Activated CD4-positive, alpha-beta T cell treated with anti-CD3 and anti-CD28 coated beads, Interleukin-2, amount 50 U/mL, for 1 hour (primary cell): Measurements from ENCODE around the gene POLR3GL.
"Not testable (repeated sequence)": the region's sequence is repeated elsewhere in the genome, so short reads cannot be mapped to it uniquely, and the experiment has no call there.

Experiments used
- DNase-seq: peaks from one replicate; pipeline ENCODE4 v3.0.0-alpha.2; 2020

Gene POLR3GL

DNA sequence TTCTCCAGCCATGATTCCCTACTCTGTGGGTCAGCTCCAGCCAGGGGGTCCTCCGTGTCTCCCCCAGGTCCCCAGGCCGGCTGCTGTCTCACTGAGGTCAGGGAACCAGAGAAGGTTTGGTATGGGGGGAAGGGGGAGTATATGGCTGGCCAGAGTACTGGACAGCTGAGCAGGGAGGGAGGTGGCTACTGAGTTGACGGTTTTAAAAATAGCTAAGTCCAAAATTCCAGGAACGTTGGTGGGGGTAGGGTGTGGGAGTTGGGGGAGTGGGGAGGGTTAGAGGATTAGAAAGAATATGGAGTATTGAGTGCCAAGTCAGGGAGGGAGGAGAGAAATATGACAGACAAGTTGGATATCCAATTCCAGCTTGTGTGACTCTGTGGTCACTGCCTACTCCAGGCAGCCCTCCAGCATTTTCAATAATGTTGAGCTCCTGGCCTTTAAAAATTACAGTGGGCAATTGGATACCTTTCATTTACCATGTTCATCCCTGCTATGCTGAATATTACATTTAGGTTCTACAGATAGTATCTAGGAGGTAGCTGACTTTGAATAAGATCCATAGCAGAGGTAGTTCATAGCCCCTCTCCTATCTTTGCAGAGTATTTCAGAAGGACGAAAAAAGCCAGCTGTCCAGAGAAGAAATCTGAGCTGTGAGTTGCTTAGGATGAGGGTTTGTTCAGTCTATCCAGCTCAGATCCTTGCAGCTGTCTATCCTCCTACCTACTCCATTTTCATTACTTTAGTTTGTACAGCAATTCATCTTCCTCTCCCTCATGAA is 57.3 kb downstream of the POLR3GL start, which contains the start of gene HJV:
Gene HJV (minus strand): TSS at position 114 of the 781 bp plus-strand sequence. CDS start 1,504 bp downstream, outside the sequence.
- no peak for DNase-seq

DNA sequence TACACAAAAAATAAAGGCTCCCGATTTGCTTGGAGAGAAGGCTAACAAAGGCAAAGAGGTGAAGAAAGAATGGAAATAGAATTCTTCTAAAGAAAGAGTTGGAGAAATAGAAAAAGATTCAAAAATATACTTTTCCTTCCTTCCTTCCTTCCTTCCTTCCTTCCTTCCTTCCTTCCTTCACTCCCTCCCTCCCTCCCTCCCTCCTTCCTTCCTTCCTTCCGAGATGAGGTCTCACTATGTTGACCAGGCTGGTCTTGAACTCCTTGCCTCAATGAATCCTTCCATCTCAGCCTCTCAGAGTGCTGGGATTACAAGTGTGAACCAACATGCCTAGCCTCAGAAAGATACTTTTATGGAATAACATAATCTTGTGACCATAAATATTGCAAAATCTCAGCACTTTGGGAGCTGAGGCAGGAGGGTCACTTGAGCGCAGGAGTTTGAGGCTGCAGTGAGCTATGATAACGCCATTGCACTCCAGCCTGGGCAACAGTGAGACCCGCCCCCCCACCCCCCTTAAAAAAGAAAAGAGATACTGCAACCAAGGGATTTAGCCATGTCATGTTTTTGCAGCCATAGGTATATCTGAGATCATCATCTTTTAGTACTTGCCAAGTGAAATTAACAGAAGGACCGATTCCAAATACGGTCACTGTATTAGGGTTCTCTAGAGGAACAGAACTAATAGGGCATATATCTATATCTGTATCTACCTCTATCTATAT is 58.1 kb downstream of the POLR3GL start:
- DNase-seq = no peak

DNA sequence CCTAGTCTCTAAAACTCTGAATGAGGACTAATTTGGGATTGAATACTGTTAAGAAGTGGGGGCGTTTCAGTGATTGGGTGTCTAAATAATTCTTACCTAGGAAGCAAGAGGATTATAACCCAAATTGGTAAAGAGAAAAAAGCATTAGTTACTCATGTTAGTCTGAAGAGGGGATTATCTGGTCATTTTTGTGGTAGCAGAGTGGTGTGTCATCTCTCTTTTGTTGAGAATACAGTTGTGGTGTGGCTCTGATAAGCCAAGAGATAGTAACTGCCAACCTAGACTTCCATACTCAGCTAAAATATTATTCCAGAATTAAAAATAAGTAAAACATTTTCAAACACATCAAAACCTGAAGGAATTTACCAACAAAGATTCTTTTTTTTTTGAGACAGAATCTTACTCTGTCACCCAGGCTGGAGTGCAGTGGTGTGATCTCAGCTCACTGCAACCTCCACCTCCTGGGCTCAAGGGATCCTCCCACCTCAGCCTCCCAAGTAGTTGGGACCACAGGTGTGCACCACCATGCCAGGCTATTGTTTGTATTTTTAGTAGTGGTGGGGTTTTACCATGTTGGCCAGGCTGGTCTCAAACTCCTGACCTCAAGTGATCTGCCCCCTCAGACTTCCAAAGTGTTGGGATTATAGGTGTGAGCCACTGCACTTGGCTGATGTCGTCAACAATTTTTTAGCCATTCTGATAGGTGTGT is 61.5 kb downstream of the POLR3GL start:
- DNase-seq = not testable (repeated sequence)

DNA sequence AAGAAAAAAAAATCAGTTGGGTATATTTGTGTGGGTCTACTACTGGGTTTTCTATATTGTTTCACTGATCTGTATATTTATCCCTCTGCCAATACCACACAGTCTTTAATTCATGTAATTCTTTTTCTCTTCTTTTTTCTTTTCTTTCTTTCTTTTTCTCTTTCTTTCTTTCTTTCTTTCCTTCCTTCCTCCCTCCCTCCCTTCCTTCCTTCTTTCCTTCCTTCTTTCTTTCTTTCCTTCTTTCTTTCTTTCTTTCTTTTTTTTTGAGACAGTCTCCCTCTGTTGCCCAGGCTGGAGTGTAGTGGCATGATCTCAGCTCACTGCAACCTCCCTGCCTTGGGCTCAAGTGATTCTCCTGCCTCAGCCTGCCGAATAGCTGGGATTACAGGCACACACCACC is 62.2 kb downstream of the POLR3GL start:
- DNase-seq = not testable (repeated sequence)
